GM10248 (cell line): ENCODE measurements around the gene RPS26.

Experiments
- CTCF ChIA-PET: fragments of 300-600 bp; sonication (Branson Sonifier 250); formaldehyde crosslinking; extraction: SDS; loops from one replicate; lab custom pipeline; 2021; ENCODE audit warnings: antibody characterized with exemption; lab: Yijun Ruan, JAX
- POLR2A ChIA-PET: fragments of 350-650 bp; sonication (Branson Sonifier 250); formaldehyde crosslinking; extraction: SDS; loops from one replicate; lab custom pipeline; 2020; ENCODE audit warnings: antibody characterized with exemption; lab: Yijun Ruan, JAX
- DNase-seq: peaks from one replicate; pipeline ENCODE4 v3.0.0; 2012; ENCODE audit errors: extremely low spot score
- TF ChIP-seq, protein P1 (sequence below): IDR thresholded peaks from 2 replicates; pipeline ENCODE4 v1.5.1; 2012; ENCODE audit warnings: mild to moderate bottlenecking, low read depth; ENCODE audit errors: extremely low read depth, missing control alignments, control extremely low read depth

RPS26 gene

DNA sequence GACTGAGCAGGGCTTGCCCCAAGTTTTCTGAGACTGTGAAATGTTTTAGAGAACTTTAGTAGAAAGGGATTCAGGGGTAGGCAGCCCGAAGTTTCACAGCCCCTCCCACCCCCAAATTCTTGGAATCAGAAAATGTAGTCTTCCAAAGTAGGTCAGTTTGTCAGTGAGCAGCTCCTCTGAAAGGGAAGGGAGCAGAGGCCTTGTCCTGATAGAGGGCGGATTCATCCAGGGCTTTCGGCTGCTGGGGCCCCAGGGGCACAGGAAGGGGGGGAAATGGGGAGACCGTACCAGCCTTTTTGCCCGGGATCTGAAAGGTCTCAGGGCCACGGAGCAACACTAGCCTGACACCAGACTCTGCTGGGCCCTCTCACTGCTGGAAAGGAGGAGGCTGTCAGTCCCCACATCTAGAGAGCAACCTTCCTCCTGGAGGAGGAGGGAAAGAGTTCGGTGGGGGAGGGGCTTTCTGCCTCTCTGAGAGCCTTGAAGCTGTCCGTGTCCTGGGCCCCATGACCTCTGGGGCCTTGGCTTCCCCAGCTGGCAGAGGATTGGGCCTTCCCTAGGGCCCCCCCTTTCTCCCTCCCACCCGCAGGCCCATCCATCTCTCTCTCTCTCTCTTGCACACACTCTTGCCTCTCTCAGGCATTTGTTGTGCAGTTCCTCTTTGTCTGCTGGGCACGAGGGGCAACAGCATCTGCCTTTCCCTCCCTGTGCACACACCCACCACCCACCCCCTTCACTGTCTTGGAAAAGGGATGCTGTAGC lies 21.1 kb upstream of the RPS26 start, which contains the start of gene IKZF4:
TSS of gene IKZF4 (plus strand) at position 621 of the 762 bp plus-strand sequence. CDS start 451 bp downstream, outside the sequence.
- CTCF ChIA-PET, result interaction anchor here (1.0 to 3.4 kb wide), 5 partner anchors 9 to 29 kb away, joined by 3 to 15 read pairs (median 7); no protein-coding TSS in a partner anchor
- POLR2A ChIA-PET, result no interaction called here
- TF ChIP-seq, protein P1, sequence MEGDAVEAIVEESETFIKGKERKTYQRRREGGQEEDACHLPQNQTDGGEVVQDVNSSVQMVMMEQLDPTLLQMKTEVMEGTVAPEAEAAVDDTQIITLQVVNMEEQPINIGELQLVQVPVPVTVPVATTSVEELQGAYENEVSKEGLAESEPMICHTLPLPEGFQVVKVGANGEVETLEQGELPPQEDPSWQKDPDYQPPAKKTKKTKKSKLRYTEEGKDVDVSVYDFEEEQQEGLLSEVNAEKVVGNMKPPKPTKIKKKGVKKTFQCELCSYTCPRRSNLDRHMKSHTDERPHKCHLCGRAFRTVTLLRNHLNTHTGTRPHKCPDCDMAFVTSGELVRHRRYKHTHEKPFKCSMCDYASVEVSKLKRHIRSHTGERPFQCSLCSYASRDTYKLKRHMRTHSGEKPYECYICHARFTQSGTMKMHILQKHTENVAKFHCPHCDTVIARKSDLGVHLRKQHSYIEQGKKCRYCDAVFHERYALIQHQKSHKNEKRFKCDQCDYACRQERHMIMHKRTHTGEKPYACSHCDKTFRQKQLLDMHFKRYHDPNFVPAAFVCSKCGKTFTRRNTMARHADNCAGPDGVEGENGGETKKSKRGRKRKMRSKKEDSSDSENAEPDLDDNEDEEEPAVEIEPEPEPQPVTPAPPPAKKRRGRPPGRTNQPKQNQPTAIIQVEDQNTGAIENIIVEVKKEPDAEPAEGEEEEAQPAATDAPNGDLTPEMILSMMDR, result no peak
- peak; percentile 29 for DNase-seq

DNA sequence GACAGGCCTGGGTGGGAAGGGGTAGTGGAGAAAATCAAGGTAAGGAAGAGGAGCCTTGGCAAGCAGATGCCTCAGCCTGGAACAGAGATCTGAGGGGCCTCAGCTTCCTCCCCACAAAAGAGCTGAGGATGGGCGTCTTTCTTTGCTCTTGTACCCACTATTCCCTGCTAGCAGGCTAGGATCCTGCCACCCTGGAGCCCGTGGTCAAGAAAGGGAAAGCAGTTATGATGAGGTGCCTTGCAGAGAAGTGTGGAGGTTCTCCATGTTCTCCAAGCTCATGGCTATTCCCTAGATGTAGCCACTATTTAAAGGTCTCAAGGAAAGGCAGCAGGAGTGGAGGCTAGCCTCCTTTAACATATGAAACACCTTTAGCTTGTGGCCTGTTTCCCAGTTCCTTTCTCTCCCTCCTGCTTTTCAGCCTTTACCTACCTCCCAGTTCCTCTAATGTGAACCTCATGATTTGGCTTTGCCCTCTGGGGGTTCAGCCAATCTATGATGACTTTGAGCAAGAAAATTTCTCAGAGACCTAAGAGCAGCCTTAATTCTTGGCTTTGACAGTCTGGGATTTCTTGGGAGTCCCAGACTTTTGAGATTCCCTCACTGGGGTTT lies 19.7 kb upstream of the RPS26 start:
- POLR2A ChIA-PET, result interaction anchor here (0.7 kb wide), 1 partner anchor 33 kb away, joined by 4 read pairs; no protein-coding TSS in a partner anchor
- TF ChIP-seq, protein P1, result no peak

DNA sequence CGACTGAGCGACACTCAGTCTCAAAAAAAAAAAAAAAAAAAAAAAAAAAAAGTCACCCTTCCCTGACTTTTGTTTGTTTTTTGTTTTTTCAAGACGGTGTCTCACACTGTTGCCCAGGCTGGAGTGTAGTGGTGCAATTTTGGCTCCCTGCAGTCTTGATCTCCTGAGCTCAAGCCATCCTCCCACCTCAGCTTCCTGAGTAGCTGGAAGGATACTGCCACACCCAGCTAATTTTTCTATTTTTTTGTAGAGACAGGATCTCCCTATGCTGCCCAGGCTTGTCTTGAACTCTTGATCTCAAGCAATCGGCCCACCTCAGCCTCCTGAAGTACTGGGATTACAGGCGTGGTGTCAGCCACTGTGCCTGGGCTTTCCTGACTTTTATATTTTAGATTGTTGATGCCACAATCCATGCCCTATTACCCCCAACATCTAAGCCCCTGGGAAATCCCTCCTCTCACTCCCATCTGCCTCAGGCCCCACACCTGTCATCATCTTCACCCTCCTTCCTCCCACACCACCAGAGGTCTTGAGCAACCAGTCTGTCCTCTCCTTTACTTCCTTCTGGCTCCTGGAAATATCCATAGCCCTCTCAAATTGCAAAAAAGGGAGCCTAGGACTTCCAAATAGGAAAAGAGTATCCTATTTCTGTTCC lies 13.1 kb upstream of the RPS26 start:
- ChIA-PET POLR2A (interaction anchor here (0.7 kb wide), 1 partner anchor 1437 kb away, joined by 7 read pairs; no protein-coding TSS in a partner anchor), CTCF (interaction anchor here (0.9 to 3.3 kb wide), 19 partner anchors 7 to 294 kb away, joined by 3 to 36 read pairs (median 6); partner anchors contain the start of genes IKZF4, ORMDL2, PYM1 and SUOX)
- TF ChIP-seq, protein P1, result no peak
- DNase-seq, result no peak

More for the DNA sequence above, 19.7 kb upstream of the RPS26 start:
- DNase-seq, result no peak
- CTCF ChIA-PET, result interaction anchor here (1.3 to 3.4 kb wide), 4 partner anchors 8 to 284 kb away, joined by 4 to 15 read pairs (median 6); partner anchors contain the start of gene SUOX

DNA sequence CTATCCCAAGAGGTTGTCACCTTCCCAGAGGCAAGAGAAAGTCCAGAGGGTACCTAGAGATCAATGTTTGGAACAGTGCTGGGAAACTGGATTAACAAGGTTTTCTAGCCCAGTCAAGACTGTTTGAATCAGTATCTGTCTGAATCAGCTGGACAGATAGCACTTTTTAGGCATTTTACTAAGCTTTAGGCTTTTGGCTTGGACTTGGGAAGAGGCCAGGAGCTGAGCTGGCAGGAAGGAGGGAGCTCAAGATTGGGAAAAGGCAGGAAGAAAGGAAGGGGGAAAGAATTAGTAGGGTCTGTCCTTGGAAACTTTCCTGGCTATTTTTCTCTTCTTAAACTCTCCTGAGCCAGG lies 12.6 kb upstream of the RPS26 start:
- CTCF ChIA-PET, result interaction anchor here (0.7 to 3.3 kb wide), 30 partner anchors 8 to 324 kb away, joined by 3 to 36 read pairs (median 5); partner anchors contain the start of genes BLOC1S1, IKZF4, ORMDL2 and PYM1
- POLR2A ChIA-PET, result interaction anchor here (0.7 kb wide), 1 partner anchor 1436 kb away, joined by 7 read pairs; no protein-coding TSS in a partner anchor
- DNase-seq, result no peak
- TF ChIP-seq, protein P1, result no peak

DNA sequence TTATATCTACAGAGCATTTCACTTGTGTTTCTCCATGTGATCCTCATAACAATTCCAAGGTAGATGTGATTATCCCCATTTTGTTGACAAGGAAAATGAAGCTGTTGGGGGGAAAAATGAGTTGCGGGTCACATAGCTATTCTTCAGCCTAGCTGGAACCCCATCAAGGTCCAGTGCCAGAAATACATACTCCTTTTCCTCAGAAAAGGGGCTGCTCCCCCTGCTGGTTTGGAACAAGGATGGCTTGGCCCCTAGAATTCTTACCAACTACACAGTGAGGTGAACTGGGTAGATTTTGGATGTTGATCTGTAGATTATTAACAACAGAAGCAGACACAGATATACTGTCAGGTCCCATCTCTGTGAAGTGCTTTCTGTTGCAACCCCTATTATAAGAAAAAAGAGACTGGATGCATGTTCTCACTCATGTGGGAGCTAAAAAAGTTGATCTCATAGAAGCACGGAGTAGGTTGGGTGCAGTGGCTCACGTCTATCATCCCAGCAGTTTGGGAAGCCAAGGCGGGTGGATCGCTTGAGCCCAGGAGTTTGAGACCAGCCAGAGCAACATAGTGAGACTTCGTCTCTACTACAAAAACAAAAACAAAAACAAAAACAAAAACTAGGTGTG lies 11.9 kb upstream of the RPS26 start:
- ChIA-PET POLR2A (no interaction called here), CTCF (interaction anchor here (0.7 to 3.3 kb wide), 29 partner anchors 9 to 324 kb away, joined by 3 to 36 read pairs (median 5); partner anchors contain the start of genes BLOC1S1, IKZF4, ORMDL2 and PYM1)
- TF ChIP-seq, protein P1, result peak; percentile 68
- peak; percentile 64 for DNase-seq
